IMR-90 (cell line): ENCODE results near the gene PCDH19. TPM values are rescaled to one million over a fixed set of nuclear protein-coding genes. Genes with fewer than 3 reads are reported as not detected.

Experiments used
- ATAC-seq: fragments of 200-7000 bp; cut with Tn5 transposase; 2 replicates; pipeline ENCODE4 v1.9.1; 2020; ENCODE audit warnings: low read depth, mild to moderate bottlenecking, moderate library complexity
- BruUV-seq: library from RNA; stranded (reverse); fragments of 400-500 nt; replicated peaks from 2 replicates; lab custom pipeline; 2021; lab: Mats Ljungman, UMichigan
- CTCF ChIA-PET: fragments of 300-600 bp; formaldehyde crosslinking; extraction: SDS; loops from one replicate; lab custom pipeline; 2021; ENCODE audit warnings: antibody characterized with exemption; lab: Yijun Ruan, JAX
- POLR2A ChIA-PET: fragments of 300-600 bp; sonication (Branson Sonifier 250); formaldehyde crosslinking; loops from one replicate; lab custom pipeline; 2022; ENCODE audit warnings: antibody characterized with exemption; ENCODE audit not compliant: unreplicated experiment; lab: Charles Lee
- DNase-seq: peaks from one replicate; pipeline ENCODE4 v3.0.0; 2013
- H2AFZ ChIP-seq: replicated peaks from 2 replicates; pipeline ENCODE3; 2013; ENCODE audit warnings: low read length, mild to moderate bottlenecking; ENCODE audit not compliant: poor library complexity
- H2AK5ac ChIP-seq: 2 replicates; pipeline ENCODE4 v1.6.1; 2013; ENCODE audit warnings: low read depth, low read length, inconsistent platforms
- H2AK9ac ChIP-seq: replicated peaks from 2 replicates; pipeline ENCODE3; 2013; ENCODE audit warnings: mild to moderate bottlenecking, low read depth, low read length, moderate library complexity; ENCODE audit not compliant: poor library complexity
- H2BK120ac ChIP-seq: 2 replicates; pipeline ENCODE4 v1.6.1; 2013; ENCODE audit warnings: low read depth, low read length, inconsistent platforms
- H2BK15ac ChIP-seq: 3 replicates; pipeline ENCODE4 v1.6.1; 2013; ENCODE audit warnings: low read depth, low read length, inconsistent platforms
- H2BK20ac ChIP-seq: 2 replicates; pipeline ENCODE4 v1.6.1; 2013; ENCODE audit warnings: low read depth, mild to moderate bottlenecking, inconsistent platforms, low read length, moderate library complexity
- H2BK5ac ChIP-seq: 2 replicates; pipeline ENCODE4 v1.6.1; 2013; ENCODE audit warnings: mild to moderate bottlenecking, low read depth, low read length, inconsistent platforms; ENCODE audit not compliant: poor library complexity, severe bottlenecking
- H3K14ac ChIP-seq: replicated peaks from 2 replicates; pipeline ENCODE4 v1.6.1; 2013; ENCODE audit warnings: low read depth, low read length, inconsistent platforms
- H3K18ac ChIP-seq: 2 replicates; pipeline ENCODE4 v1.6.1; 2013; ENCODE audit warnings: low read depth, low read length, control low read depth
- H3K23ac ChIP-seq: 2 replicates; pipeline ENCODE4 v1.6.1; 2013; ENCODE audit warnings: low read depth, low read length, inconsistent platforms
- H3K27ac ChIP-seq: 2 replicates; pipeline ENCODE4 v1.5.1; 2013; ENCODE audit warnings: mild to moderate bottlenecking, control low read depth, low read length; ENCODE audit not compliant: insufficient read depth
- H3K27me3 ChIP-seq: 2 replicates; pipeline ENCODE4 v1.6.1; 2013; ENCODE audit warnings: low read length; ENCODE audit not compliant: control insufficient read depth, insufficient read depth
- H3K36me3 ChIP-seq: 2 replicates; pipeline ENCODE4 v1.6.1; 2013; ENCODE audit warnings: low read length, mixed read lengths; ENCODE audit not compliant: control insufficient read depth, insufficient read depth
- H3K4ac ChIP-seq: 2 replicates; pipeline ENCODE4 v1.6.1; 2013; ENCODE audit warnings: low read depth, low read length, inconsistent platforms
- H3K4me1 ChIP-seq: 2 replicates; pipeline ENCODE4 v1.6.1; 2013; ENCODE audit warnings: low read length, mixed read lengths; ENCODE audit not compliant: control insufficient read depth, insufficient read depth
- H3K4me2 ChIP-seq: 2 replicates; pipeline ENCODE4 v1.6.1; 2013; ENCODE audit warnings: low read depth, mild to moderate bottlenecking, control low read depth, low read length, moderate library complexity
- H3K4me3 ChIP-seq: 2 replicates; pipeline ENCODE4 v1.5.1; 2013; ENCODE audit warnings: low read depth, mild to moderate bottlenecking, control low read depth, low read length, moderate library complexity; ENCODE audit not compliant: insufficient read depth
- H3K56ac ChIP-seq: 2 replicates; pipeline ENCODE4 v1.6.1; 2013; ENCODE audit warnings: low read length, inconsistent platforms; ENCODE audit not compliant: insufficient read depth; ENCODE audit errors: extremely low read depth
- H3K79me1 ChIP-seq, 2 experiments: 2 replicates each; pipeline ENCODE4 v1.6.1; 2013; ENCODE audit warnings: low read length in 2 of 2, inconsistent platforms in 1 of 2, low read depth in 1 of 2
- H3K9ac ChIP-seq: 2 replicates; pipeline ENCODE4 v1.6.1; 2013; ENCODE audit warnings: low read depth, low read length, control low read depth
- H3K9me1 ChIP-seq: 2 replicates; pipeline ENCODE4 v1.6.1; 2013; ENCODE audit warnings: low read length, inconsistent platforms; ENCODE audit not compliant: insufficient read depth
- H3K9me3 ChIP-seq: 2 replicates; pipeline ENCODE4 v1.6.1; 2013; ENCODE audit warnings: low read length; ENCODE audit not compliant: control insufficient read depth, insufficient read depth
- H4K20me1 ChIP-seq: 2 replicates; pipeline ENCODE4 v1.6.1; 2013; ENCODE audit warnings: low read length, inconsistent platforms; ENCODE audit not compliant: insufficient read depth
- H4K5ac ChIP-seq: 2 replicates; pipeline ENCODE4 v1.6.1; 2013; ENCODE audit warnings: mild to moderate bottlenecking, low read depth, low read length, control low read depth
- H4K8ac ChIP-seq, 2 experiments: 2 replicates each; pipeline ENCODE4 v1.6.1; 2013; ENCODE audit warnings: low read depth in 2 of 2, low read length in 2 of 2, control low read depth in 1 of 2, inconsistent platforms in 1 of 2
- H4K91ac ChIP-seq: 2 replicates; pipeline ENCODE4 v1.6.1; 2013; ENCODE audit warnings: low read depth, low read length, inconsistent platforms; ENCODE audit not compliant: insufficient read depth
- MAZ ChIP-seq: IDR thresholded peaks from 2 replicates; pipeline ENCODE4 v1.6.1; 2012; ENCODE audit warnings: low read depth, mild to moderate bottlenecking, low read length, improper control_type of control experiment, moderate library complexity, borderline replicate concordance
- MXI1 ChIP-seq: IDR thresholded peaks from 2 replicates; pipeline ENCODE4 v1.6.1; 2012; ENCODE audit warnings: low read depth, mild to moderate bottlenecking, low read length, moderate library complexity, borderline replicate concordance
- RAD21 ChIP-seq: IDR thresholded peaks from 2 replicates; pipeline ENCODE4 v1.6.1; 2012; ENCODE audit warnings: low read length, improper control_type of control experiment
- RCOR1 ChIP-seq: IDR thresholded peaks from 2 replicates; pipeline ENCODE4 v1.6.1; 2012; ENCODE audit warnings: mild to moderate bottlenecking, low read length, improper control_type of control experiment; ENCODE audit not compliant: insufficient replicate concordance
- RFX5 ChIP-seq: IDR thresholded peaks from 2 replicates; pipeline ENCODE4 v1.8.0; 2012; ENCODE audit warnings: low read depth, mild to moderate bottlenecking, low read length, moderate library complexity
- dilution Hi-C: fragments of 300-500 bp; cut with HindIII; formaldehyde crosslinking; loops from one replicate; pipeline ENCODE4 v1.14.3; 2018; ENCODE audit warnings: low sequenced_read_pairs; ENCODE audit not compliant: unreplicated experiment
- in situ Hi-C: fragments of 300-500 bp; cut with MboI; formaldehyde crosslinking; loops from 3 replicates; pipeline ENCODE4 v1.14.3; 2019; ENCODE audit warnings: low sequenced_read_pairs, inconsistent platforms, mixed read lengths
- intact Hi-C: fragments of 100-400 bp; cut with micrococcal nuclease; formaldehyde crosslinking; loops from 2 replicates; pipeline ENCODE4 v1.10.0; 2022
- polyA plus RNA-seq, 3 experiments: library from polyadenylated mRNA; depleted of rRNA; stranded (reverse); fragments of >200 nt; gene quantifications; 2 replicates each; pipeline ENCODE4 v1.2.3, GENCODE V29; 2012; ENCODE audit warnings: low replicate concordance in 1 of 3
- total RNA-seq: library from RNA; depleted of rRNA; stranded (reverse); fragments of >200 nt; gene quantifications from 2 replicates; pipeline ENCODE4 v1.2.3, GENCODE V29; 2012
- TF ChIP-seq, protein P1 (sequence below): fragments of 150-350 bp; IDR thresholded peaks from 2 replicates; pipeline ENCODE4 v1.6.1; 2017; ENCODE audit warnings: mild to moderate bottlenecking, antibody characterized with exemption, low read length, low read depth

PCDH19 gene
- total and polyA plus RNA-seq, 2 of the 4 experiments (the other 2 are of a cell fraction): not detected

DNA sequence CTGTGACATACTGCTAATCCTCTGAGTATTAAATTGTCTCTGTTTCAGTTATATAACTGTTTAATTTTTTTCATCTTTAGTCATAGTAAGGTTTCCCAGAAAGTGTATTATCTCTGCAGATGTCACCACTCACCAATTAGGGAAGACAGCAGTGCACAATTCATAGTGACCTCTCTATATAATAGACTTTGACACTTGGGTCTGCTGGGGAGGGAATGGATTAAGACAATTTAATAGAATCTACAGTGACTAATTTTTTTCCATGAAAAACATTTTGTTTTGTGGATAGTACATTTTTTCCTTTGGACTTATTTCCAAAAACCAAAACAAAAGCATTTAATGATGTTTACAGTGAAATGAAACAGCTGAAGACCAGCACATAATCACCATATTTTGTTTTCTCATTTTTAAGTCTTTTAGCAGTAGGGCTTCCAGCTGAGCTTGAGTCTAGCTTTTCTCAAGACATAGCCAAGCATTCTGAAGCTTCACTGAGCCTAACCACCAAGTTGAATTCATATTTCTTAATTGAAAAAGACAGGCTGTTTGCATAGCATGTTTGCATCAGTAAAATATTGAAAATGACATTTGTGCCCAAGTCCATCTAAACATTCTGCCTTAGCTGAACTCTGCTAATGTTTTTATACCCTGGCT lies 69.5 kb downstream of the PCDH19 start:
- no TSS peak for BruUV-seq
- Histone ChIP-seq H3K9me3 (no peaks in the 10 kb centered on the region), H3K36me3 (no peaks in the 10 kb centered on the region), H2AK5ac (no peak overlapping the region), H3K9me1 (no peaks in the 10 kb centered on the region), H3K9ac (no peak overlapping the region), H2AK9ac (no peak overlapping the region), H3K56ac (no peak overlapping the region), H2BK5ac (no peak overlapping the region), H3K27ac (no peak overlapping the region), H4K5ac (no peak overlapping the region), H2BK120ac (no peak overlapping the region), H3K4me1 (no peaks in the 10 kb centered on the region), H3K79me1 (no peaks in the 10 kb centered on the region), H4K8ac (no peak overlapping the region), H4K91ac (no peak overlapping the region), H2BK15ac (no peak overlapping the region), H3K4me3 (no peak overlapping the region), H3K18ac (no peak overlapping the region), H3K4me2 (no peak overlapping the region), H2BK20ac (no peak overlapping the region), H3K4ac (no peak overlapping the region), H3K27me3 (no peaks in the 10 kb centered on the region; the same call in 1 of the 2 replicates), H4K20me1 (no peaks in the 10 kb centered on the region), H2AFZ (no peak overlapping the region), H3K23ac (no peak overlapping the region), H3K14ac (no peak overlapping the region)
- in situ Hi-C loops (no loop called here), intact Hi-C loops (no loop called here), dilution Hi-C loops (no loop called here)
- CTCF ChIA-PET: no interaction called here
- ATAC-seq (no peak), DNase-seq (no peak)
- POLR2A ChIA-PET: no interaction called here
- TF ChIP-seq, protein P1, sequence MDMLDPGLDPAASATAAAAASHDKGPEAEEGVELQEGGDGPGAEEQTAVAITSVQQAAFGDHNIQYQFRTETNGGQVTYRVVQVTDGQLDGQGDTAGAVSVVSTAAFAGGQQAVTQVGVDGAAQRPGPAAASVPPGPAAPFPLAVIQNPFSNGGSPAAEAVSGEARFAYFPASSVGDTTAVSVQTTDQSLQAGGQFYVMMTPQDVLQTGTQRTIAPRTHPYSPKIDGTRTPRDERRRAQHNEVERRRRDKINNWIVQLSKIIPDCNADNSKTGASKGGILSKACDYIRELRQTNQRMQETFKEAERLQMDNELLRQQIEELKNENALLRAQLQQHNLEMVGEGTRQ: no peak
- no peak for TF ChIP-seq MXI1
- no peak for TF ChIP-seq MAZ
- TF ChIP-seq RAD21: no peak
- no peak for TF ChIP-seq RCOR1
- no peak for TF ChIP-seq RFX5
